Measurements from ENCODE around the gene DHRS7B. TPM values are rescaled to one million over a fixed set of nuclear protein-coding genes. Genes with fewer than 3 reads are reported as not detected.

DHRS7B gene
- total and polyA plus RNA-seq, 2 of the 13 experiments (the other 11 are each of a cell fraction or from before 2014, with no cell fraction given), result 20.0 to 35.8 TPM

GRCh38 chr17:21170809-21171208 lies 44.0 kb downstream of the DHRS7B start:
- DNase-seq (ENCODE audit: low spot score) (no peak), FAIRE-seq (no peak), ATAC-seq (no peak)
- Histone ChIP-seq H3K9me3 (ENCODE audit: low read length) (no peaks in the 10 kb centered on the region), H3K36me3 (replicated peaks in 1 of 2; ENCODE audit: control insufficient read depth in 1 of 2, insufficient read depth in 2 of 2, low read length in 2 of 2) (peaks cover 4 to 26% of the 10 kb centered on the region in 2 experiments; a peak in 4 of 5 replicates), H2AFZ (ENCODE audit: low read length) (no peak overlapping the region), H3K4me3 (replicated peaks in 1 of 3; ENCODE audit: insufficient read depth in 1 of 3, low read depth in 2 of 3, low read length in 3 of 3) (no peak overlapping the region), H3K9ac (ENCODE audit: insufficient read depth, low read depth, low read length) (no peak overlapping the region), H3K4me2 (ENCODE audit: low read depth, low read length) (no peak overlapping the region), H3K4me1 (ENCODE audit: insufficient read depth, low read length) (peaks cover 12% of the 10 kb centered on the region; the same call in 1 of the 2 replicates), H4K20me1 (ENCODE audit: insufficient read depth, low read length) (no peaks in the 10 kb centered on the region; the same call in 1 of the 2 replicates), H3K27ac (ENCODE audit: extremely low read length, insufficient read depth, low read length) (no peak overlapping the region), H3K79me2 (ENCODE audit: insufficient read depth, low read length) (no peaks in the 10 kb centered on the region), H3K27me3 (ENCODE audit: control insufficient read depth in 1 of 2, insufficient read depth in 2 of 2, low read length in 2 of 2) (no peaks in the 10 kb centered on the region)
- ChIA-PET POLR2A (no interaction called here), CTCF (ENCODE audit: low intra/inter-chr PET ratio, low total read pairs) (no interaction called here)
- intact Hi-C loops (cut with micrococcal nuclease; ENCODE audit: unreplicated experiment) (no loop called here), in situ Hi-C loops (cut with HindIII; ENCODE audit: extremely low pct_ligation_motif_present, low pct_unique_long_range_greater_than_20kb) (no loop called here)
- WGBS (ENCODE audit: low lambda C conversion rate), result 96% methylated on average over 7 of the region's 7 CpGs
- BruUV-seq (replicated peaks), result no TSS peak
- TF ChIP-seq ZNF562 (CRISPR knock-in tag; IDR thresholded peaks at IDR 0.05; ENCODE audit: borderline replicate concordance) (no peak), FOXP1 (IDR thresholded peaks at IDR 0.05) (no peak), FOXP1 (CRISPR knock-in tag; IDR thresholded peaks at IDR 0.05) (no peak), MZF1 (CRISPR knock-in tag; IDR thresholded peaks at IDR 0.05; ENCODE audit: borderline replicate concordance) (no peak), ZNF225 (CRISPR knock-in tag; IDR thresholded peaks at IDR 0.05) (no peak), DMTF1 (CRISPR knock-in tag; IDR thresholded peaks at IDR 0.05) (no peak), MEF2D (CRISPR knock-in tag; IDR thresholded peaks at IDR 0.05) (no peak), ETV5 (CRISPR knock-in tag; IDR thresholded peaks at IDR 0.05; ENCODE audit: borderline replicate concordance) (no peak), ZNF407 (CRISPR knock-in tag; IDR thresholded peaks at IDR 0.05; ENCODE audit: not compliant biosample characterization) (no peak), ZNF660 (CRISPR knock-in tag; IDR thresholded peaks at IDR 0.05; ENCODE audit: borderline replicate concordance, low read depth) (no peak), ZGPAT (CRISPR knock-in tag; IDR thresholded peaks at IDR 0.05) (no peak), ZNF678 (CRISPR knock-in tag; IDR thresholded peaks at IDR 0.05) (no peak), TRIM22 (IDR thresholded peaks at IDR 0.05) (no peak)
